GM19328 (cell line): ENCODE results near the gene ACTL7A.
"Not testable (repeated sequence)": the region's sequence is repeated elsewhere in the genome, so short reads cannot be mapped to it uniquely, and the experiment has no call there.

Source experiments
- ATAC-seq: cut with Tn5 transposase; IDR thresholded peaks from one replicate; pipeline ENCODE4 v1.9.1; 2021; ENCODE audit warnings: mild to moderate bottlenecking, moderate library complexity; ENCODE audit not compliant: unreplicated experiment

Gene ACTL7A

GRCh38 chr9:108845947-108846346 is 16.1 kb upstream of the ACTL7A start:
- ATAC-seq = no peak

DNA sequence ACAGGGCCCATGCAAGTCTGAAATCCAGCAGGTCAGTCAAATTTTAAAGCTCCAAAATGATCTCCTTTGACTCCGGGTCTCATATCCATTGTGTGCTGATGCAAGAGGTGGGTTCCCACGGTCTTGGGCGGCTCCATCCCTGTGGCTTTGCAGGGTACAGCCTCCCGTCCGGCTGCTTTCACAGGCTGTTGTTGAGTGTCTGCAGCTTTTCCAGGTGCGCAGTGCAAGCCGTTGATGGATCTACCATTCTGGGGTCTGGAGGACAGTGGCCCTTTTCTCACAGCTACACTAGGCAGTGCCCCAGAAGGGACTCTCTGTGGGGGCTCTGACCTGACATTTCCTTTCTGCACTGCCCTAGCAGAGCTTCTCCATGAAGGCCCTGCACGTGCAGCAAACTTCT is 13.8 kb upstream of the ACTL7A start:
- ATAC-seq = not testable (repeated sequence)

DNA sequence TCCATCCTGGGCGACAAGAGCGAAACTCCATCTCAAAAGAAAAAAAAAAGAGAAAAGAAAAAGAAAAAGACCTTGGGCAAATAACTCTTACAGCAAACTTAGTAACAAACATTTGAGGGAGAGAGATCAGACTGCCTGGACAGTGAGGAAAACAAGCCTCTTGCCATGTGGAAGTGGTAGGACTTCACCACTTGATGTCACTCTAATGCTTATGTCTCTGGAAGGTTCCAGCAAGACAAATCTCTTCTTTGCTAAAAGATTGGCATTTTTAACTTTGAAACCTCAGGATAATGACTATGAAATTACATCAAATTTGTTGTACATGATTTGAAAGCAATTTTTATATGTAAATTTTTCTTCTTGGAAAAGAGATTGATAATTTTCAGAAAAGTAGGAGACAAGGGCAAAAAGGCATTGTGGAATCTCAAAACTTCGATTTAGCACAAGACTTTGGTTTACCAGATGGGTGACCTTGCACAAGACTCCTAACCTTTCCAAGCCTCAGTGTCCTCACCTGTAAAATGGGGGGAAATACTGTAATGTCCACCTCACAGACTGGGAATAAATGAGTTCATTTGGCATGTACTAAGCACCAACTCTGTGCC is 11.7 kb upstream of the ACTL7A start:
- ATAC-seq = no peak

- ATAC-seq = no peak
Measured at GRCh38 chr9:108851138-108851537, 10.9 kb upstream of the ACTL7A start.

GRCh38 chr9:108852079-108852478 is 10.0 kb upstream of the ACTL7A start:
- ATAC-seq = no peak

DNA sequence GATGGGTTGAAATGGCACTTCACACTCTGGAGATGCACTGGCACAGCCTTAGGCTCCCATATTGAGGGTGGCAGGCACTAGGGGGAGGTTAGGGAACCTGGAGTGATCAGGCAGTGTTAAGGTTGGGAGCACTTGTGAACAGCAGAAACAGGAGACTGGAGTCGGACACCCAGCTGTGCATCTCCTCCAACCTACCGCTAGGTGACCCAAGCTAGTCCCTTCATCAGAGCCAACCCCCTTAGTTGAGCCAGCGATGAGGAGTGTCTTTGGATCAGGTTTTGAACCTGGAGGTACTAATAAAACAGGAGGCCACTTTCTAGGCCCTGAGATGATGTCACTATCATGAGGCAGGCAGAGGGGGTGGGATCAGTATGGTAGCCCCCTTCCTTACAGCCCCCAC is 8.0 kb upstream of the ACTL7A start:
- no peak for ATAC-seq

GRCh38 chr9:108854641-108855528 is 7.2 kb upstream of the ACTL7A start:
- ATAC-seq = no peak

DNA sequence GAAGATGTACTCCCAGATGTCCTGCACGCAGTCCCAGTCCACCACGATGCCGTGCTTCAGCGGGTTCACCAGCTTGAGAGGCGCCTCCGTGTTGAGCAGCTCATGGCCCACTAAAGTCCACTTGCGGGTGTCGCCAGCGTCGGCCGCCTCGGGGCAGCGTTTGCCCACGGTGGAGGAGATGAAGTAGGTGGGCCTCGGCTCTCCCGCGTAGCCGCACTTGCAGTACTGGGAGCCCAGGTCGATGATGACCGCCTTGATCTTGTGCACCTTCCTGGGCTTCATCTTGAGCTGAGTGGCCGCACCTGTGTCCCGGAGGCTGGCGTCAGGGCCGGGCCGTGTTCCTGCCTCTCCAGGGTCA is 6.6 kb upstream of the ACTL7A start:
- no peak for ATAC-seq

- ATAC-seq = no peak
Measured at GRCh38 chr9:108855888-108856287, 6.2 kb upstream of the ACTL7A start, which contains the start of gene ACTL7B. TSS of gene ACTL7B (minus strand) at chr9:108855986. CDS start at chr9:108855930, 56 bp downstream.

DNA sequence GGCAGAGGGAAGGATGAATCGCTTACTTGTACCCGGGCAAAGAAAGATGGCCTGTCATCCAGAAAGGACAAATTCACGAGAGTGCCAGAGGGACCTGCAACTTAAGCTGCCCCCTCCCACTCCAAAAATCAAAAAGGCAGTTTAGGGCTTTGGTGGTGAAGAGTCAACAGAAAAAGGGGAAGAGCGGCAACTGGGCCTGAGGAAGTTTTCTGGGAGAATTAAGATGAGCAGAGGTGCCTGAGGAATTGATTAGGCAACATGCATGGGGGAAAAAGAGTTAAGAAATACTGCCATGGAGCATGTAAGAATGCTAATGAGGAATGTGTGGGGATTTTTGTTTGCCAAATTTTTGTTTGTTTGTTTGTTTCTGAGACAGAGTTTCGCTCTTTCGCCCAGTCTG is 4.5 kb upstream of the ACTL7A start:
- no peak for ATAC-seq

DNA sequence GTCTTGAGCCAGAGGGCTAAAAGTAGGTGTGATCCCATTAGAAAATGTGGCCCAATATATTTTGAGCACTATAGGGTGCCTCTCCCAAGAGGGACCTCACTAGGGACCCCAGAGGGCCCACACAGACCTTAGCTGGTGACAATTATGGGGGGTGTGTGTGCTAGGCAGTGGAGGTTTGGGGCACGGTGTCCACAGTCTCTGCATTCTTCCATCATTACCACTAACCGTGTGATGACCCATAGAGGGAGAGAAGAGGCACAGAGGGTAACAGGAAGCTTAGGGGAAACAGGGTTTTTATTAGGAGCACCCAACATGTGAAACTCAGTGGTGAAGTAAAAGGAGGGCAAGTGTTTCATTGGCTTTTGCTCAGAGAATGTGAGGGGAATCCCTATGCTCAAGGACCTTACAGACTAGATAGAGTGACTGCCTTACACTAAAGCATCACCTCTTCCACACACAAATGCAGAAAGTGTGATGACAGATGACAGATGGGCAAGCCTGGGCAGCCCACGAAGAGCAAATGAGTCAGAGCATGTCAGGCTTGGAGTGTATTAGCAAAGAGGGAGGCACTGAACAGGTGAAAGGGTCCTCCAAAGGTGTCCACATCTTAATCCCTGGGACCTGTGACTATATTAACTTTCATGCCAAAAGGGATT is 2.5 kb upstream of the ACTL7A start:
- no peak for ATAC-seq

DNA sequence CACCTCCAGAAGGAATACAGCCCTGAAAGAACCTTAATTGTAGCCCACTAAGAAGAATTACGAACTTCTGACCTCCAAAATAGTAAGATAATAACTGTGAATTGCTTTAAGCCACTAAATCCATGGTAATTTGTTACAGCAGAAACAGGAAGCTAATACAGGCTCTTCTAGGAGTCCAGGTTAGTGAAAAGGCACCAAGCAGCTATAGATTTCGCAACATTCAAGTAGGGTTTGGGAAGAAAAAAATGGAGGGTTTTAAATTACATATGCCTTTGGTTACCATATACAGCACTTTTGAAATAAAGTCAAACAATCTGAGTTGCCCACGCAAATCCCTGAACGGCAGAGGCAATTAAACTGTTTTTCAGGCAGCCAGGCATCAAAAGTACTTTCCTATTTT is 1.7 kb upstream of the ACTL7A start:
- ATAC-seq = no peak

GRCh38 chr9:108860764-108861163 is 1.3 kb upstream of the ACTL7A start:
- no peak for ATAC-seq

DNA sequence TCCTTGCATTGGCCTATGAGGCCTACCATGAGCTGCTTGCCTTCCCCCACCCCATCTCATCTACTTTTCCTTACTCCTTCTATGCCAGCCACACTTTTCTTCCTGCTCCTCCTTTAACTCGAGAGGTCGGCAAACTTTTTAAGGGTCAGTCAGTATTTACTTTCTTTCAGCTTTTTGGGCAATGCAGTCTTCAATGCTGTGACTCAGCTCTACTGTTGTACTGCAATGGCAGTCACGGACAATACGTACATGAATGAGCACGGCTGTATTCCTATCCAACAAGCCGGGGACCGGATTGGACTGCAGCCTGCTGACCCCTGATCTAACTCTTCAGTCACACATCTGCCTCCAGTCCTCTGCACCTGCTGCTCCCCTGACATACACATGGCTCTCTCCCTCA is 602 bp upstream of the ACTL7A start:
- no peak for ATAC-seq

GRCh38 chr9:108863891-108864290 is 1.8 kb downstream of the ACTL7A start:
- no peak for ATAC-seq

DNA sequence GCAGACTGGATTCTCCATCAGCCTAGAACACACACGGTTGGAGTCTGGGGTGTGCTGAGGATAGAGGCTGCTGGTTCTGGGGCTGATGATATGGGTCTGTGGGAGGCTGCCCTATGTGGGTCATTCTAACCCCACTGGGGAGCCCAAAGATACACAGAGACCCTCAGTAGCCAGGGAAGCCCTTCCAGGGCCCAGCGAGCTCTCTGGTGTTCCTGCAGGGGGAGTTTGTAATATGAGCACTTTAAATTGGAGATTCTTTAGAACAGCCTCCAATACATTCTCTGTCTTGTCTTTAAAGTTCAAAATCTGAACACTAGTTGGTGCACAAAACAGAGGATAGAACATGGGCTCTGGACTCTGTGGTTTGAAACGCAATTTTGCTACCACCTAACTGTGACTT is 2.4 kb downstream of the ACTL7A start:
- ATAC-seq = no peak

DNA sequence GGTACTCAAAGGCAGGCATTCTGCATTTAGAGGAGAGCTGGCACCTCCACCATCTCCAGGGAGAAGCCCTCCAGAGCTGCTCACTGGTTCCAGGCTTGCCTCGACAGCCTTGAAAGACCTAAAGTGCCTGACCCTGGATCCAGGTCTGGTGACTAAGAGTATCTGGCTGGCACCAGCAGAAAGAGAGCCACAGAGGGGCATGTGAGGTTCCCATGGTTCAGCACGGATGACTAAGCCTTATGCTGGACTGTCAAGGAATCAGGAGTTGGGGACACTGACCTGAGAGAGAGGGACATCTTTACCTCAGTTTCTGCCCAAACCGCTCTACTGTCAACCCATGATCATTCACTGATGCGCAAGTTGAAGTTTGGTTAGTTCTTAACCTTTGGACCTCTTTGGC is 3.0 kb downstream of the ACTL7A start:
- no peak for ATAC-seq

GRCh38 chr9:108866001-108866420 is 3.9 kb downstream of the ACTL7A start:
- no peak for ATAC-seq

- no peak for ATAC-seq
Measured at GRCh38 chr9:108867116-108867515, 5.0 kb downstream of the ACTL7A start.

DNA sequence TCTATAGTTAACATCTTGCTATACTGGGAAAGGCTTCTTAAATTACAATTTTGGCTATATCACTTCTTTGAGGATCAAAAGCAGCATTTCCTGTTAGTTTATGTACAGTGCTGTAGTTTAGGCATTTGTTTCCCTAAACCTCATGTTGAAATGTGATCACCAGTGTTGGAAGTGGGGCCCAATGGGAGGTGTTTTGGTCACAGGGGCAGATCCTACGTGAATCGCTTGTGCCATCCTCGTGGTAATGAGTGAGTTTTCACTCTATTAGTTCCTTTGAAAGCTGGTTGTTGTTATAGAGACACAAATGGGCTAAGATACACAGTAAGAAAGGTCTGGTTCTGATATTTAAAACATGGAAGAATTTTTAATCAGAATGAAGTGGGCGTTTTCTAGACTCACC is 5.8 kb downstream of the ACTL7A start:
- ATAC-seq = no peak

DNA sequence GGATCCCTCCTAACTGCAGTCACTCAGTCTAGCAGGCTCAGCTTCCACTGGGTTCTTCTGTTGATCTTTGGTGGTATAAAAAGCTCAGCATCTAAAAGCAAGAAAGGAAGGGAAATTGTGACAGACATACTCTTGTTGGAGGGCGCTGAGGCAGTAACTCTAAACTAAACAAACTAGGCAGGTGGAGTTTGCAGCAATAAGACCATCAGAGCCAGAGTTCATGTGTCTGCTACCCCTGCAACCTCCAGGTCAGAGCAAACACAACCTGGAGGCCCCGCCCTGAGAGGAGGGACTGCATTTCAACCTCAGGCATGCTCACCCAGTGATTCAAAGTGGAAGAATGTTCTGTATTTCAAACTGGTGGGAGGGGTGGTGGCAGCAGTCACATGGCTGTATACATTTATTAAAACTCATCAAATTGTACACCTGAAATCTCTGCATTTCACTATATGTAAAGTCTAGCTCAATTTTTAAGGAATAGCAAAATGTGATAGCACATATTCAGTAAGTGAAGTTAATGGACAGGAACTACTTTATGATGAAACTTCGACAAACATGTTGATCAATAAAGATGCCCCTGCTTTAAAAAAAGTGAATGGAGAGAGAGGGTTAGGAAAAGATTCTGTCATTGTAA is 7.1 kb downstream of the ACTL7A start:
- ATAC-seq = no peak
